Transverse colon (tissue), 3 donors: ENCODE results near the gene LRP4.

Source experiments
- CTCF ChIP-seq, 5 experiments: fragments of 200-600 bp in 3 of 5; fragments of 450-650 bp in 2 of 5; sonication (generic) in 3 of 5; IDR thresholded peaks; 1 replicate in 2 of 5; 2 replicates in 3 of 5; pipeline ENCODE4 v1.5.1; 2016 to 2017; ENCODE audit warnings: antibody characterized with exemption in 5 of 5, inconsistent platforms in 3 of 5, mild to moderate bottlenecking in 2 of 5, moderate library complexity in 1 of 5
- EP300 ChIP-seq: sonication (generic); formaldehyde crosslinking; IDR thresholded peaks from one replicate; pipeline ENCODE4 v1.6.1; 2017; ENCODE audit warnings: antibody characterized with exemption, low read depth
- POLR2A ChIP-seq: fragments of 450-650 bp; IDR thresholded peaks from one replicate; pipeline ENCODE4 v1.6.1; 2016; ENCODE audit warnings: antibody characterized with exemption, mild to moderate bottlenecking, moderate library complexity

DNA sequence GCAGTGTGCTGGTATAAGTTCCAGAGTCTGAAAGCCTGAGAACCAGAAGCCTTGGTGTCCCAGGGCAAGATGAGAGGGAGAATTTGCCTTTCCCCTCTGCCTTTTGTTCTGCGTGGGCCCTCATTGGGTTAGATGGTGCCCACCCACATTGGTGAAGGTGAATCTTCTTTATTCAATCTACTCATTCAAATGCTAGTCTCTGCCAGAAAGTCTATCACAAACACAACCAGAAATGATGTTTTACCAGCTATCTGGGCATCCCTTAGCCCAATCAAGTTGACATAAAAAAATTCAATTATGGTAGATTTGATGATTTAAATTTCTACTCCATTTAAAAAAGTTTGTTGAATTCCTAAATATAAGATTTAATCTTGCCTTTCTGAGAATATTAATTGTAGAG is 40.4 kb upstream of the LRP4 start:
- no peak for TF ChIP-seq CTCF (IDR thresholded peaks at IDR 0.05)
- TF ChIP-seq EP300, result no peak
- no peak for TF ChIP-seq POLR2A
